Left ventricle myocardium inferior (tissue), 1 donor: Measurements from ENCODE around the gene PPP2R2C. TPM values are rescaled to one million over a fixed set of nuclear protein-coding genes. Genes with fewer than 3 reads are reported as not detected.

Source experiments
- DNase-seq: peaks from one replicate; pipeline ENCODE4 v3.0.0-alpha.2; 2020
- H3K27ac ChIP-seq: fragments of 200-600 bp; replicated peaks from 2 replicates; pipeline ENCODE4 v1.8.0; 2021
- H3K27me3 ChIP-seq: fragments of 200-600 bp; 2 replicates; pipeline ENCODE4 v1.8.0; 2021; ENCODE audit warnings: low read depth
- H3K36me3 ChIP-seq: fragments of 200-600 bp; 2 replicates; pipeline ENCODE4 v1.8.0; 2021
- H3K4me1 ChIP-seq: fragments of 200-600 bp; 2 replicates; pipeline ENCODE4 v1.8.0; 2021
- H3K4me3 ChIP-seq: fragments of 200-600 bp; 2 replicates; pipeline ENCODE4 v1.8.0; 2021; ENCODE audit warnings: mild to moderate bottlenecking, moderate library complexity
- H3K9me3 ChIP-seq: fragments of 200-600 bp; replicated peaks from 2 replicates; pipeline ENCODE4 v1.8.0; 2021
- CTCF ChIP-seq: fragments of 200-600 bp; IDR thresholded peaks from 2 replicates; pipeline ENCODE4 v1.8.0; 2021; ENCODE audit warnings: antibody characterized with exemption, mild to moderate bottlenecking, borderline replicate concordance
- intact Hi-C: fragments of 100-400 bp; cut with micrococcal nuclease; formaldehyde crosslinking; loops from one replicate; pipeline ENCODE4 v1.11.0; 2022
- total RNA-seq: library from RNA; stranded (reverse); fragmentation: NEBNext Ultra II Directional; extraction: Animal tissue kit (Norgen Biotek cat#: 25700); gene quantifications from one replicate; pipeline ENCODE4 v1.2.1, GENCODE V29; 2021
- donor health status: DM: no; HTN: yes; CAD: no; lungs with severe emphysema.

Gene PPP2R2C
- total RNA-seq, 1 donor from 2014 or later, result 9.7 TPM

GRCh38 chr4:6453688-6453990 lies 18.8 kb downstream of the PPP2R2C start:
- Histone ChIP-seq H3K4me1 (no peaks in the 10 kb centered on the region), H3K9me3 (peaks cover 5% of the 10 kb centered on the region), H3K27me3 (peaks cover 70% of the 10 kb centered on the region), H3K36me3 (no peaks in the 10 kb centered on the region), H3K4me3 (no peak overlapping the region), H3K27ac (no peak overlapping the region)
- TF ChIP-seq CTCF, result no peak
- DNase-seq, result no peak
- intact Hi-C loops, result no loop called here

GRCh38 chr4:6452897-6453687 lies 19.3 kb downstream of the PPP2R2C start:
- Histone ChIP-seq H3K27me3 (peaks cover 70% of the 10 kb centered on the region), H3K4me3 (no peak overlapping the region), H3K4me1 (no peaks in the 10 kb centered on the region), H3K36me3 (no peaks in the 10 kb centered on the region), H3K9me3 (peaks cover 2% of the 10 kb centered on the region), H3K27ac (no peak overlapping the region)
- intact Hi-C loops, result no loop called here
- TF ChIP-seq CTCF, result no peak
- no peak for DNase-seq

- intact Hi-C loops, result no loop called here
- Histone ChIP-seq H3K27ac (no peak overlapping the region), H3K9me3 (no peaks in the 10 kb centered on the region), H3K4me3 (no peak overlapping the region), H3K36me3 (no peaks in the 10 kb centered on the region), H3K4me1 (peaks cover 1% of the 10 kb centered on the region), H3K27me3 (peaks cover 70% of the 10 kb centered on the region)
- DNase-seq, result no peak
- TF ChIP-seq CTCF, result no peak
Measured at GRCh38 chr4:6452116-6452896, 20.1 kb downstream of the PPP2R2C start.

- Histone ChIP-seq H3K36me3 (no peaks in the 10 kb centered on the region), H3K9me3 (no peaks in the 10 kb centered on the region), H3K4me3 (no peak overlapping the region), H3K4me1 (peaks cover 11% of the 10 kb centered on the region), H3K27ac (no peak overlapping the region), H3K27me3 (peaks cover 80% of the 10 kb centered on the region)
- intact Hi-C loops, result no loop called here
- DNase-seq, result no peak
- TF ChIP-seq CTCF, result no peak
Measured at GRCh38 chr4:6451309-6451708, 21.1 kb downstream of the PPP2R2C start.

GRCh38 chr4:6450709-6451108 lies 21.7 kb downstream of the PPP2R2C start:
- Histone ChIP-seq H3K36me3 (no peaks in the 10 kb centered on the region), H3K4me3 (no peak overlapping the region), H3K9me3 (no peaks in the 10 kb centered on the region), H3K27ac (no peak overlapping the region), H3K4me1 (peaks cover 17% of the 10 kb centered on the region), H3K27me3 (peaks cover 85% of the 10 kb centered on the region)
- TF ChIP-seq CTCF, result no peak
- intact Hi-C loops, result no loop called here
- no peak for DNase-seq
